ENCODE measurements around the gene SPATA7. TPM values are rescaled to one million over a fixed set of nuclear protein-coding genes. Genes with fewer than 3 reads are reported as not detected.

The SPATA7 gene
- 5.6 and 6.0 TPM in 2 replicates for total RNA-seq

DNA sequence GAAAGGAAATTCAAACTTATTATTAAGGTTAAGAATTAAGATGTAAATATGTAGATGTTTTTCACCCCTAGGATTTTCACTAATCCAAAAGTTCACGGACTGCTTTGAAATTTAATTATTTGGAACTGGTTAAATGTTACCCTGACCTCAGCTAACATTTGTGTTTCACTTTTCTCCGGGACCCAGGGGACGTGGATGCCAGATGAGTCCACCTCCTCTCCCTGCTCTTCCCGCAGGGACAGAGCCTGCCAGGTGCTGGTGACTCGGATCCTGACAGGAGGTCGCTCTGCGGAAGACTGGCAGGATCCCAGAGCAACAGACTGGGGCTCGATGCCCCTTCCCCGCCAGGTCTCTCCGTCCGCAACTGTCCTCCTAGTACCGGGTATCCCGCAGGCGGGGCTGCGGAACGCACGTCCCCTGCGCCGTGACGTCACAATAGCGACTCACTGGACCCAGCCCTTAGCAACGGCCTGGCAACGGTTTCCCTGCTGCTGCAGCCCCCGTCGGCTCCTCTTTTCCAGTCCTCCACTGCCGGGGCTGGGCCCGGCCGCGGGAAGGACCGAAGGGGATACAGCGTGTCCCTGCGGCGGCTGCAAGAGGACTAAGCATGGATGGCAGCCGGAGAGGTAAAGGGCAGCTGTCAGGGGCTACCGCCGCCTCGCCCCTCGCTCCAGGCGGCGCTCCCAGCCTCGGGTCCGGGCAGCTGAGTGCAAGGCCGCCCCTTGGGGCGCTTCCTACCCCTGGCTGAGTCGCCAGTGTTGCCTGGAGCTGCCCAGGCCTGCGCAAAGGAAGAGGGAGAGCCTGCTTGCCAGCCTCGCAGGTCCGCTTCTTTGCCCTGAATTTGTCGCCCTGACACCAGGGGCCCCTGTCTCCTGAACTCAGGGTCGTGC, at the start of gene SPATA7:
TSS of gene SPATA7 (plus strand) at position 446 of the 890 bp plus-strand sequence. CDS start at position 608, 162 bp downstream.

Other genes starting within 250 kb of the SPATA7 start
- not detected in 2 replicates for gene KCNK10, start 62.4 kb upstream of the SPATA7 start, total RNA-seq
- gene PTPN21, start 169.3 kb downstream of the SPATA7 start, total RNA-seq: 4.9 and 7.0 TPM in 2 replicates
- gene ZC3H14, start 177.4 kb downstream of the SPATA7 start, total RNA-seq: 46.0 and 50.5 TPM in 2 replicates